HEK293T (cell line): ENCODE data around the gene PLEKHG4B.
"Not testable (repeated sequence)": the region's sequence is repeated elsewhere in the genome, so short reads cannot be mapped to it uniquely, and the experiment has no call there.

Experiments used
- ARNT ChIP-seq: fragments of 450-650 bp; IDR thresholded peaks from 2 replicates; pipeline ENCODE4 v1.6.1; 2017; ENCODE audit warnings: mild to moderate bottlenecking
- CTBP1 ChIP-seq: fragments of 450-650 bp; IDR thresholded peaks from 2 replicates; pipeline ENCODE4 v1.6.1; 2016; ENCODE audit warnings: borderline replicate concordance
- NFRKB ChIP-seq: fragments of 450-650 bp; IDR thresholded peaks from 2 replicates; pipeline ENCODE4 v1.6.1; 2016; ENCODE audit warnings: mild to moderate bottlenecking, moderate library complexity
- SUZ12 ChIP-seq: fragments of 450-650 bp; IDR thresholded peaks from 2 replicates; pipeline ENCODE4 v1.6.1; 2016; ENCODE audit warnings: mild to moderate bottlenecking
- TARDBP ChIP-seq: fragments of 450-650 bp; IDR thresholded peaks from 2 replicates; pipeline ENCODE4 v1.6.1; 2016
- ZNF384 ChIP-seq: fragments of 450-650 bp; IDR thresholded peaks from 2 replicates; pipeline ENCODE4 v1.6.1; 2016

GRCh38 chr5:216076-216475, 124.1 kb downstream of the PLEKHG4B start:
- not testable (repeated sequence) for TF ChIP-seq SUZ12, TARDBP, ZNF384, ARNT, NFRKB, CTBP1
